ENCODE measurements around the gene ADGRG1. TPM values are rescaled to one million over a fixed set of nuclear protein-coding genes. Genes with fewer than 3 reads are reported as not detected.

ADGRG1 gene
- polyA plus RNA-seq, 1 donor: 5.8 TPM

DNA sequence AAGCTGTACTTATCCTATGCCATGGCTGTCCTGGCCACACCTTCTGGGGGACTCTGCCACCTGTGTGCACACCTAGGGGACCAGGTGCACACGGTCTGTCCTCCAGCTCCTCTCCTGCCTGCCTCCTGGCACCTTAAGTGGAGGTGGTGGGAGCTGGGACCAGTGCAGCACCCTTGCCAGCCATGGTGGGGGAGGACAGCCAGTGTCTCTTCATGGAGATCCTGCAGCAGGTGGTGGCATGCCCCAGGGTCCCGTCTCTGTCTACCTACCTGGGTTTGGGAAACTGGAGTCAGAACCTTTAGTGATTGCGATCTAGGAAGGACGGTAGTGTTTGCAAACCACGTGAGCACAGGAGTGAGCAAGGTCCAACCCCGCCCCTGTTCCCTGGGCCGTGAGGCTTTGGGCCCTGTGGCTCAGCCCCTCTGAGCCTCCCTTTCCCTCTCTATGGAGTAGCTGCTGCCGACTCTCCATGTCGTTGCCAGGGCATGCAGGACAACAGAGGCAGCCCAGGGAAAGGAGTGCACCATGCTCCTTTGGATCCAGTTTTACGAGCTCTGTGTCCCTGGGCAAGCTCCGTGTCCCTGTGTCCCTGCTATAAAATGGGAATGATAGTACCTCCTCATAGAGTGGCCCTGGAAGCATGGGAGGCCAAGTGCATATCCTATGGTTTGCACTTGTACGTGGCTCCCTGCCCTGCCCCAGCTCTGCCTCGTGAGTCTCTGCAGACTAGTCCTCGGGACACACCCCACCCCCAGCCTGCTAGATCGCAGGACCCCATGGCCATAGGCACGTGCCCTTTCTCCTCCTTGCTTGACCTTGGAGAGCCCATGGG is 7.1 kb downstream of the ADGRG1 start:
- no peak for DNase-seq (ENCODE audit: low read depth)

DNA sequence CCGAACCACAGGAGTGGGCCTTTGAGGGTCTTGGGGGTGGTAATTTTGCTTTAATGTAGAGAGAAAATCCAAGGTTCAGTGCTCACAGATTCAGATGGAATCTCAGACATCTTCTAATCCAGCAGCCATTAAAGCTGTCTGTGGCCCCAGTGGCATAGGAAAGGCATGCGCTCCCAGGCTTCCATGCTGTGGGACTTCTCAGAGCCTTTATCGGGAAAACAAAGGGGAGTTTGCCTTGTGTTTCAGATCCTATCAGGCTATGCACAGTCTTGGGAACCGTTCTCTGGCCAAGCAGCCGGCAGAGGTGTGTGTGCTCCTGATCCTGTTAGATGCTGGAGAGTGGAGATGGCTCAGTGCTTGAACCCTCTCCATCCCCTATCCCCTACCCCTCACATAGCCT is 7.8 kb downstream of the ADGRG1 start:
- DNase-seq (ENCODE audit: low read depth): no peak

DNA sequence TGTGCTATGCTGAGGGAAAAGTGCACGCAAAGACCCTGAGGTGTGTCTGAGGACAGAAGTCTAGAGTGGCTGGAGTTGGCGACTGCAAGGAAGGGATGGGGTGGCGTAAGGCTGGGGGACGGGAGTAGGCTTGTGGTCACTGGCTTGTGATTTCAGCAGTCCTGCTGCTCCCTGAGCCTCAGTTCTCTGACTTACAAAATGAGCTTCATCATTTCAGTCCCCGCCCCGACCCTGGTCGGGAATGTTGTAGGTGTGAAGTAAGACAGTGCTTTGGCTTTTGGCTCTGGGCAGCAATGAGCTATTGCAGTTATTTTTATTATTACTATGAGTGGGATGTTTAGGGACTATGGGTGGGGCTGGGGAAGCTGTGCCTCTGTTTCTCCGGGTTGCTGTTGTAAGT is 8.6 kb downstream of the ADGRG1 start:
- no peak for DNase-seq (ENCODE audit: low read depth)

DNA sequence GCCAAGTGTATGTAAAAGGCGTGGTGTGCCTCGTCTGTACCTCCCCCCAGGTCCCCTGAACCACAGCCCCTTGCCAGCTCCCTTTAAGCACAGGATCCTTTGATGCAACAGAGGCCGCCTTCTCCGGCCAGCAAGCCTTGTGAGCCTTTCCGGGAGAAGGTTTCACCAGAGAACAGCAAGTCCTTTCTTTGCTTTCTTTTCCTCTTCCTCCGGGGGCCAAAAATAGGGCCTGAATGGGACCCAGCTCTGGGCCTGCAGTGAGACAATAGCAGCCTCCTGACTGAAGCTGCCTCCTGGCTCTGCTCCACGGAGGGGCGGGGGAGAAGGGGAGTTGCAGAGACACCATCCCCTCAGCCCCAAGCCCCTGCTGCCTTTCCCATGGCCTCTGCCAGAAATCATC is 9.0 kb downstream of the ADGRG1 start:
- no peak for DNase-seq (ENCODE audit: low read depth)

DNA sequence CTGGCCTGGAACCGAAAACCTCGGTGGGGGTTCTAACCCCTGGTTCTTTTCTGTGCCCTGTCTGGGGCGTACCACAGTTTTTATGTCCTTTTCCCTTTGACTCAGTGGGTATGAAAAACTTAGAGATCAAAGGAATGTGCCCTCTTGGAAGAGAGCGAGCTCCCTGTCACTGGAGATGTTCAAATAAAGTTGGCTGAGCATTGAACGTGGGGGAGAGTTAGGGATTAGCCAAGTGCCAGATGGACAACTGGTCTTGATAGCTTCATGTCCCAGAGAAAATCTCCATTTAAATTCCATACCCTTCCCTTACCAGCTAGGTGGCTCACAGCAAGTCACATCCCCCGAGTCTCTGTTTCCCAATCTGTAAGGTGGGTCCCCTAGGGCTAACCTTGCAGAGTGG is 9.5 kb downstream of the ADGRG1 start:
- DNase-seq (ENCODE audit: low read depth): no peak

DNA sequence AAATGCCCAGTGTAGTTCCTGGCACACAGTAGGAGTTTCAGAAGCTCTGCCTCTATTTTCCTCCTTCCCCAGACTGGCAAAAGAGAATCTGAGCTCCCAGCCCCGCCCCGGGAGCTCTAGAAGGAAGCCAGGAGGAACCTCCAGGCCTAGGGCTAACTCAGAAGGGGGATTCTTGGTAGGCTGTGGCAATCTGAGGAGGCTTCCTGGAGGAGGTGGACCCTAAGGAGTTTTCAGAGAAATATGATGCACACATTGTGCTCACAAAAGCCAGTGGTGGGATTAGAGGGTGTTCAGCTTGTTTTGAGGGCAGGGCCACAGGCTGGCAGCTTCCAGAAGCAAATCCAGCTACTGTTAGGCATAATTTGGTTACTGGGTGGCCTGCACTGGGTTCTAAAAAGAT is 10.0 kb downstream of the ADGRG1 start:
- DNase-seq (ENCODE audit: low read depth): no peak

DNA sequence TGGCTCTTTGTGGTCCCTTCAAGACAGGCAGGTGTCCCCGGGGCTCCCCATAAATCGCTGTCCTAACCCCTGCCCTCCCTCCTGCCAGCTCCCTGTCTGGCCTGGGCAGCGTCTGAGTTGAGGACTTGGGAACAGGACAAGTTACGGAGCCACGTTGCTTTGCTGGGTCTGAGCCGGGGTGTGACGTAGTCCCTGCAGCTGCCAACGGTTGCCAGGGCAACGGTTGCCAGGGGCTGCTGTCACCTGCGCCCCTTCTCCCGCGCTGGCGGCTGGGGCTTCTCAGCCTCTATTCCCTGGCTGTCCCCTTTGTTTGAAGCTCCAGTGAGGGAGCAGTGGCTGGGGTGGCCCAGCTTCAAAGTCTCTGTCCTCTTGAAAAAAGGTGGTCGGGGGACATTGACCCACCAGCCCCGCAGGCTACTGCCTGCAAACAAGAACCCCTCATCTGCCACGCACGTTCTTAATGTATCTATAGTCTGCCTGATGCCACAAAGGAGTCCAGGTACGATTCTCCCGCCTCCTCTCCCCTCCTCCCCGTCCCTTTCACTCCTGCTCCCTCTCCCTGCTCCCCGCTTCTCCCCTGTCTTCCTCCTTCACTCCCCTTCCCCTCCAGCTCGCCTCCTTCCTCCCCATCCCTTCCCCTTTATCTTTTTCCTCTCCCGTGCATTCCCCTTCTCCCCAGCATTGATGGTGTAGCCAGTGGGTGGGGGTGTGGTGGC is 10.9 kb downstream of the ADGRG1 start:
- no peak for DNase-seq (ENCODE audit: low read depth)

DNA sequence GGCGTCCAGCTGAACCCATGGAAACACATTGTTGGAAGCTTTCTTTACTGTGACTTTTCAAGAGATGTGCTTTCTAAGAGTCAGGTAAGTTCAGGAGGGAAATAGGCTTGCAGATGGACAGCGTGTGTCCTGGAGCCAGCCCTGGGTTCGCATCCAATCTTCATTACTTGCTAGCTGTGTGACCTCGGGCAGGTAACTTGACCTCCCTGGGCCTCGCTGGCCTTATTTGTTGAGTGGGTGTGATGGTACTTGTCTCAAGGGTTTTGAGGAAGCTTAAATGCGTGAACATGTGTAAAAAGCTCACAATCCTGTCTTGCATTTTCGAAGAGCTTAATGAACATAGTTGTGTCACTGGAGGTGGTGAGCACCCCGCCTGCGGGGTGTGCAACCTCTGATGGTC is 11.8 kb downstream of the ADGRG1 start:
- DNase-seq (ENCODE audit: low read depth): no peak

DNA sequence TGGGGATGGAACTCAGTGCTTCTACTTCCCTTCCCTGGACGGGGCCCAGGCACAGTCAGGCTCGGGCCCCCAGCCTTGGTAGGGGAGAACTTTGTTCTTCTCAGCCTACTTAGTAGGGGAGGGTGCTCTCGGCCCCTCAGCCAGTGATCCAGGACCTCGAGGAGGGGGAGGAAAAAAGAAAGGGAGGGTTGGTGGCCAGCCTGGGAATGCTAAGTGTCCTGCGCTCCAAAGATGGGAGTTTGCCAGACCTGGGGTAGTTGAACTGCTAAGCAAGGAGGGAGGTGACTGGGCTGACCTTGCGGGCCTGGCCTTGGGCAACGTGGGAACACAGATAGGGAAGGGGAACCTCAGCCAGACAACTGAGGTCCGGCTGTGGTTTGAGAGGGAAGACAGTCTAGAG is 12.2 kb downstream of the ADGRG1 start:
- DNase-seq (ENCODE audit: low read depth): no peak

DNA sequence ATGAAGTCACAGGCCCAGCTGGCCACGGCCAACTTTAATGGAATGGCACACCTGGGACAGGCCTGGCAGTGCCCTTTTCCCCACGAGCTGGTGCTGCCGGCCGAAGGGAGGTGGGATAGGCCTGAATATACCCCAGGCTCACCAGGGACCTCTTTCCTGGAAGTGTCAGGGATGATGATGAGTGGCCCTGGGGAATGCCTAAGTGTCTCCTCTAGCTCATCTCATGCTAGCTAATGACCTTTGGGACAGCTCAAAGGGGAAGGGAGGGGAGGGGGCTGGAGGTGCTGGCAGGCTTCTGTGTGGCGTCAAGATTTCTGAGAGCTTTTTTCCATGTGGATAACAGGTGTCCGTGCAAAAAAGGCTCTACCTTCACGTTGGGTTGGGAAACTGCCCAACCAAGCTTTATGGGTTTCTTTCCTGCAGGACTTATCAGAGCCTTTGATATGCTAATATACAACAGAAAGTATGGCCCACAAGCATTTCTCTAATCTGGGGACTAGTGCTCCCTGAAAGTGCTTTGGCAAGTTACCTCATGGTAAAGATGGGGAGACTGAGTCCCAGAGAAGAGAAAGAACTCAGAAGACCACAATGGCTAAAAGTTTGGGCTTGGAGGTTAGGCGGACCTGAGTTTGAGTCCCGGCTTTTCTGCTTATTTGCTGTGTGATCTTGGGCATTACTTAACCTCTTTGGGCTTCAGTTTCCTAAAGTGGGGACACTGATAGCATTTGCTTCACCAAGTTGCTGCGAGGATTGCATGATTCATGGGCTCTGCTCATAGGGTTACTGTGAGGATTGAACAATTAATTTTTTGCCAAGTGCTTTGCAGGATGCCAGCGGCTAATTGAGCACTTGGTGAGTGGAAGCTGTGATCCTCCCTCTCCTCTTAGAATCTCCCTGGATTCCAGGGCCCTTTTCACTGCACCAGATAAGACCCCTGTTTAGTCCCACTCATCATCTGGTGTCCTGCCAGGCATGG is 14.0 kb downstream of the ADGRG1 start:
- no peak for DNase-seq (ENCODE audit: low read depth)

DNA sequence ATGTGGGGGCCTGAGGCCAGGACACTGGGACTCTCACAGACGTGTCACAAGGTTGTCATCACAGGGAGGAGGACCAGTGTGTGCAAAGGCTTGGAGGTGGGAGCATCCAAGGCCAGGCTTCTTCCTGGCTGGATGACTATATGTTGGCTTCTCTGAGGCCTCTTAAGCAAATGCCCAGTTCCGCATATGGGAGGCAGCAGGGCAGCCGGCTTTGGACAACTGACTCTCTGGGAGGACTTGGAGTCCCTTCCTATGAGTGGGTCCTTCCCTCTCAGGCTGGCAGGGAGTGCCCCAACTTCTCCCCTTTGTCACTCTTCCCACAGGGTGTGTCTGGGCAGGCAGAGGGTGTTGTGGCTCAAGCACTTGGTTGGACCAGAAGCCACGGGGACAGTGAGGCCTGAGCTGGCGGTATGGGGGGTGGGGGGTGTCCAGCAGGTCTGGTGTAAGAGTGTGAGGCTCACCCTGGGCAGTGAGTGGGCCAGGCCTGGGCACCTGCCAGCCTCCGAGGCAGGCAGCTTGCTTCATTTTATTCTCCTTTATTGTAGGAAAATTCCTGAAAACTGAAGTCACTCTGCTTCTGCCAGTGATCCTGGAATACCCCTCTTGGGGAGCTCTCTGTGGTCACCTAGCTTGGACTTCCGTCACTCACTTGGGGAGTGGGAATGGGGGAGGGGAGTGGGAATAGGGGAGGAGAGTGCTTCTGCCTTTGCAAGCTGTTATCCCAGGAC is 14.9 kb downstream of the ADGRG1 start:
- no peak for DNase-seq (ENCODE audit: low read depth)

DNA sequence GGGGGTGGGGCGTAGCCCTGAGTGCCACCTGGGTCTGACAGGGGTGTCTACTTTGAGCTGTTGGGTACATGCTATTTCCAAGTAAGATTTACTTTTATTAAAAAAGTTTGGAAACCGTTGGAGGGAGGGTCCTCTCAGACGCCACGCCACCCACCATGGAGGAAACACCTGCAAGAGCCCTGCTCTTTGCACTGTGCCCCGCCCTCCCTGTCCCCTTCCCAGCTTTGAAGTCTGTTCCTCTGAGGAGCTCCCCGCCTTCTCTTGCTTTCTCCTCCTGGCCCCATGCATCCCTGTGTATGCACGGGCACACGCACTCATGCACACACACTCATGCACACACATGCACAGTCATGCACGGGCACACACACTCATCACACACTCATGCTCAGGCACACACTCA is 15.5 kb downstream of the ADGRG1 start:
- no peak for DNase-seq (ENCODE audit: low read depth)

DNA sequence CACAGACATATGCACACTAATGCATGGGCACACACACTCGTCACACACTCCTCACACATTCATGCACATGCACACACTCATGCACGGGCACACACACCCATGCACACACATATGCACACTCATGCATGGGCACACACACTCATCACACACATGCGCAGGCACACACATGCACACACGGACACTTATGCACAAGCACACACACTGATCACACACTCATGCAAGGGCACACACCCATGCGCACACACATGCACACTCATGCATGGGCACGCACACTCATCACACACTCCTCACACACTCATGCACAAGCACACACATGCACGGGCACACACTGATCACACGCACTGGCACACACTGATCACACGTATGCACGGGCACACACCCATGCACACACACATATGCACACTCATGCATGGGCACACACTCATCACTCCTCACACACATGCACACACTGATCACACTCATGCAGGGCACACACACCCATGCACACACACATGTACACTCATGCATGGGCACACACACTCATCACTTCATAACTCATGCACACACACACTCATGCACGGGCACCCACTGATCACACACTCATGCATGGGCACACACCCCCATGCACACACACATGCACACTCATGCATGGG is 16.1 kb downstream of the ADGRG1 start:
- no peak for DNase-seq (ENCODE audit: low read depth)

DNA sequence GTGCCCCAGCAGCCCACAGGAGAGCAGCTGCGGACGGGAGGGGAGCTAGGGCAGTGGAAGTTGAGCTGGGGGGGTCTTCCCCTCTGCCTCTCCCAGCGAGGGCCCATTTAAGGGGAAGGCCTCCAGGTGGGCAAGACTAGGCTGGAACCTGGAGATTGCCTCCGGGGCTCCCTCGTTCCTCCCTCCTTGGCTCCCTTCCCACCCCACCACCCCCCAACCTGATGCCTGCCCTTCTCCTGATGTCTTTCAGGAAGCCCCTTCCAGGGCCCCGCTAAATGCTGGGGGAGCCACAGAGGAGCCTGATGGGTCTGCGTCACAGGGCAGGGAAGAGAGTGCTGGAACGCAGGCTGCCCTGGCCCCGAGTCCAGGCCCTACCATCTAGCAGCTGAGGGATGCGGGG is 16.7 kb downstream of the ADGRG1 start:
- DNase-seq (ENCODE audit: low read depth): no peak

DNA sequence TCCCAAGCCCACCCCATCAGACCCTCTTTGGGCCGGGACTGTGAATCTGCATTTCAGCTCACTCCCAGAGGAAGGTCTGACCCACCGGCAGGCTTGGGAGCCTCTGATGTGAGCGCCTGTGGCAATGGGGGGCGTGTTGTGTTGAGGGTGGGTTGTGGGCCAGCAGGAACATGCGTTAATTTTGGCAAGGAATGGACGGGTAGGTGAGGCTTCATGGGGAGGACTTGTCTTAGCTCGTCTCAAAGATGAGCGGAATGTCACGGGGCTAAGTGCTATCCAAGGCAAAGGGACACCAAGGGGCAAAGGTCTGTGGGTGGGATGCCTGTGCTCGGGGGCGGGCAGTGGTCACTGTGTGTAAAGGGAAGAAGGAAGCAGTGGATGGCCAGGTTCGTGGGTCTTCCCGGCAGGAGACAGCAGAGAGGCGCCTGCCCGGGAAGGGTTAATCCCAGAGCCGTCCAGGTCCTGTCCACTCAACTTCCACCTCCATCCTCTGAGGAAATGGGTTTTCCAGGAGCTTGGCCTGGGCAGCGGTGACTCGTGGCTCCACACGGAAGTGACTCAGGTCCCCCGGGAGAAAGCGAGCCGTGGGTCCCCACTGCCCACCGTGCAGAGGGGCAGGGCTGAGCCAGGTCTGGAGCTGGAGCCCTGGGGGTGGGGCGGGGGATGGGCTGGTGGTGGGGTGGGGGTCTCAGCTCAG is 17.4 kb downstream of the ADGRG1 start:
- no peak for DNase-seq (ENCODE audit: low read depth)

DNA sequence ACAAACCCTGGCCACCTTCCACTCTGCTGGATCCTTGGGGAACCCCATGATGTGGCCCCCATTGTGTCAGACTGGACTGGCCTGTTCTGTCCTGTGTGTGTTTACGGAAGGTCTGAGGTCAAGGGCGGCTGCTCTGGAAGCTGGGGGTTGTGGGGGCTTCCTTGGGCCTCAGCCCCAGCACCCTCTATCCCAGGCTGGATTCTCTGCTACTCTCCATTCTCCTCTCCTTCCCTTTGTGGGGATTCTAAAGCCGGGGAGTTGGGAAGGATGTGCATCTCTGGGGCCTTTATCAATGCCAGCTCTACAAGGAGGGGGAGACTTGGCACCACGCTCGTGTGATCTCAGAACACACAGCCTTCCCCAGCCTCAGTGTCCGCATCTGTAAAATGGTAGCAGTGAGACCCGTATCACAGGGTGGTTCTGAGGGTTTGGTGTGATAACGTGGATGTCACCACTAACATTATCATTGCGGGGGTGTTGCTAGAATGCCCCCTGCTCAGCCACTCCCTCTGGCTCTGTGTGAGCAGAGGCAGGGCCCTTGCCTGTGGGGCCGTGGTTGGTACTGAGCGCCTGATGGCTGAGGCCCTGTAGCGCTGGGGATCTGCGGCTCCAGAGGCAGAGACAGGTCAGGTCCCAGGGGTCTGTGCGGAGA is 18.1 kb downstream of the ADGRG1 start:
- DNase-seq (ENCODE audit: low read depth): no peak

DNA sequence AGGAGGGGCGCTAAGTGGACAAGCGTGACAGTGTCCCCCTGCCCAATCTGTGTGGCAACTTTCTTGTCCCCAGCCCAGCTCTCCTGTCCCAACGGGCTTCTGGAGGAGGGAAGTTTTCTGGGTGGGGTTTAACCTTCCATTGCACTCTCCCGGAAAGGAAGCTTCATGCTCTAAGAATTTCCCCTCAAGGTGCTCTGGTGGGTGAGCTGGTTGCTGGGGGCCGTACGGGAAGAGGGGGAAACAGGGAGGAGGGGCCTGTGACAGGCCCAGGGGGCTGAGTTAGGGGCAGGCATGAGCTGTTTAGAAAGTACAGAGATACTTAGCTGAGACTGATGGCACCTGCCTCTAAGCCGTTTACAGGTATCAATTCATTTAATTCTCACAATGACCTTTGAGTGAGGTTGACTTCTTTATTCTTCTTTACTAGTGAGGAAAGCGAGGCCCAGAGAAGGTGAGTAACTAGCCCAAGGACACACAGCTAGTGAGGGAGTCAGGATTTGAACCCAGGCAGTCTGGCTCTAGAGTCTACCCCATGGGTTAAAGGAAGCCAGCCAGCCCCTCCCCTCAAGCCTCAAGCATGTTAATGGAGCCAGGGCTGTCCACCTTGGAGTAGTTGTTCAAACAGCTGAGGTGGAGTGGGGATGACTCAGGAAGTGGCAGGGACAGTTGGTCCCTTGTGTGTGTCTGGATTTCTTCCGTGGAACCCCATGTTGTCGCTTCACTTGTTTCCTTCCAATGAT is 18.9 kb downstream of the ADGRG1 start:
- no peak for DNase-seq (ENCODE audit: low read depth)

DNA sequence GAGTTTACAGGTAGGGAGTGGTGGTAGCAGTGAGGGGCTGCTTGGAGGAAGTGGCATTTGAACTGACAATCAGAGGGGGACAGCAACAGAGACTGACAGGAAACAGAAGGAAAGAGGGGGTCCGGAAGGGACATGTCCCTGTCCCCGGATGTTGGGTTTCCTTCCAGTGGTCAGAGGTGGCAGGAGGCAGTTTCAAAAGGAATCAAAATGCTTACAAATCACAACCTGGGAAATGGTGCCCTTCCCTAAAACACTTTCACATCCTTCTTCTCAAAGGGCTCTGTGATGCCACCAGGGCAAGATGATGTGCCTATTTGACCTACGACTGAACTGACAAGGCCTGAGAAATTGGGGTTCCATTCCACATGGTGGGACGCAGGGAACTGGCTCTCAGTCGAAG is 19.7 kb downstream of the ADGRG1 start:
- no peak for DNase-seq (ENCODE audit: low read depth)

Measured in forelimb muscle (tissue), 1 donor.